IPS-18c (cell line): ENCODE data around the gene PIM3.

Source experiments
- H3K4me3 ChIP-seq: 2 replicates; pipeline ENCODE4 v1.7.0; 2013; ENCODE audit warnings: low read depth, mild to moderate bottlenecking, low read length, moderate library complexity; ENCODE audit not compliant: insufficient read depth
- H3K9me3 ChIP-seq: one replicate; pipeline ENCODE4 v1.6.1; 2013; ENCODE audit warnings: mild to moderate bottlenecking, low read length, moderate library complexity; ENCODE audit not compliant: control insufficient read depth, insufficient read depth

The PIM3 gene

DNA sequence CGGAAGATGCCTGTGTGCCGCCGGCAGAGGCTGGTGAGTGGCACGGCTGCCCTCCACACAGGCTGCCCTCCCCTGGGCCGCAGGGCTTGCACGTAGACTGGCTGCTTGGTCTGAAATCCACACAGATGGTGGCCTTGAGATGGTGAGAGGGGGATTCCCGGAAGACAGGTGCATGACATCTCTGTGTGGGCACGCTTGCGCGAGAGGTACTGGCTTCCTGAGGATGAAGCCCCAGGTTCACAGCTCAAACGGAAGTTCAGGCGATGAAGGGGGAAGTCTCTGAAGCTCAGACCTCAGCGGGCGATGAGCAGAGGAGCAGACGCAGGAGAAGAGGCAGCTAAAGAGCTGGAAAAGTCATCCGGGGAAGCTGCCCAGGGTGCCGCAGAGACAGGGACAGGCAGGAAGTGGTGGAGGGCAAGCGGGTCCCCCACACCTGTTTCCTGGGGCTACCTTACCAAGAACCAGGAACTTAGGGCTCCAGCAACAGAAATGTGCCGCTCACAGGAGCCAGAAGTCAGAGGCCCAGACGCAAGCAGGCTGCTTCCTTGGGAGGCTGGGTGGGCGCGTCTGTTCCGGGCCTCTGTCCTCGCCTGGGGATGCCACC, 34.9 kb upstream of the PIM3 start:
- Histone ChIP-seq H3K9me3 (no peaks in the 10 kb centered on the region), H3K4me3 (no peak overlapping the region)

- Histone ChIP-seq H3K9me3 (no peaks in the 10 kb centered on the region), H3K4me3 (no peak overlapping the region)
Measured at GRCh38 chr22:49926916-49927315, 33.7 kb upstream of the PIM3 start.

- H3K9me3 ChIP-seq, result no peaks in the 10 kb centered on the region
- no peak overlapping the region for H3K4me3 ChIP-seq
Measured at GRCh38 chr22:49927483-49928184, 32.9 kb upstream of the PIM3 start.

DNA sequence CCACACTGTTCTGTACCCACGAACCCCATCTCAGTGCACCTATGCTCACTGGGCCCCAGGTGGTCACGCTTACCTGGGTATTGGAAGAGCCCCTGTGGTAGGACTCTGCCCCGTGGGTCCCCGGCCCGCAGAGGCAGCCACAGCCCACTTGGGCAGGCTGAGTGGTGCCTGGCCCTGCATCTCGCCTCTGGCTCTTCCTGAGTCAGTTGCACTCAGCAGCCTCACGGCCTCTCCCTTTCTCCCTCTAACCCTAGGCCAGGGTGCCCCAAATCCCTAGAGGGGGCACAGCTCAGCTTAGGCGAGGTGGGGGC, 32.4 kb upstream of the PIM3 start:
- H3K4me3 ChIP-seq, result no peak overlapping the region
- H3K9me3 ChIP-seq, result no peaks in the 10 kb centered on the region

DNA sequence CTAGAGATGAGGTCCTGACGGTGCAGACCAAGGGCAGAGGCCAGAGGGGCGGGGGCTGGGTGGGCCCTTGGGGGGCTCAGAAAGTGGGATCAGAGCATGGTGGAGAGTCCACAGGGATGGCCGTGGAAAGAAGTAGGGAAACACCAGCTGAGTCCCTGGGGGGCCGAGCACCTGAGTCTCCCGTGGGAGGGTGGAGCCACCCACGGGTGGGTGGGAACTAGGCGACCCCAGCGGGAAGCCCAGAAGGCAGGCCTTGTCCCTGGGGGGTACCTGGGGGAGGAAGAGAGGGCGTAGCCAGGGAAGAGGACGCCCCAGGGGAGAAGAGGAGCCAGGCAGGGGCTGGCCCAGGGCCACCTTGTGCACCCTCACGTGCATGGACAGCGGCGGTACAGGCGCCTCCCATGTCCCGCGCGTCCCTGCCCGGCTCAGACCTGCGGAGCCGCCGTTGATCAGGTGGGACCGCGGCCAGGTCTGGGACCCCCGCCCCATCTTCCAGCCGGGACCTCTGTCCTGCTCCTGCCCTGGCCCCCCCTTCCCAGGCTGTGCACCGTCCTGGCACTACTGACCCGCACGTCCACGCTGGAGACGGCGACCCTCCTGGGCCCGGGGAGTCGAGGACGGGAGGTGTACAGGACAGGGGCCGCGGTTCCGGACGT, 31.9 kb upstream of the PIM3 start:
- no peak overlapping the region for H3K4me3 ChIP-seq
- no peaks in the 10 kb centered on the region for H3K9me3 ChIP-seq

GRCh38 chr22:49929211-49929979, 31.2 kb upstream of the PIM3 start:
- Histone ChIP-seq H3K4me3 (no peak overlapping the region; the same call in 1 of the 2 replicates), H3K9me3 (no peaks in the 10 kb centered on the region)

- Histone ChIP-seq H3K9me3 (no peaks in the 10 kb centered on the region), H3K4me3 (no peak overlapping the region)
Measured at GRCh38 chr22:49929994-49930575, 30.5 kb upstream of the PIM3 start.

GRCh38 chr22:49930596-49931412, 29.8 kb upstream of the PIM3 start:
- no peak overlapping the region for H3K4me3 ChIP-seq

DNA sequence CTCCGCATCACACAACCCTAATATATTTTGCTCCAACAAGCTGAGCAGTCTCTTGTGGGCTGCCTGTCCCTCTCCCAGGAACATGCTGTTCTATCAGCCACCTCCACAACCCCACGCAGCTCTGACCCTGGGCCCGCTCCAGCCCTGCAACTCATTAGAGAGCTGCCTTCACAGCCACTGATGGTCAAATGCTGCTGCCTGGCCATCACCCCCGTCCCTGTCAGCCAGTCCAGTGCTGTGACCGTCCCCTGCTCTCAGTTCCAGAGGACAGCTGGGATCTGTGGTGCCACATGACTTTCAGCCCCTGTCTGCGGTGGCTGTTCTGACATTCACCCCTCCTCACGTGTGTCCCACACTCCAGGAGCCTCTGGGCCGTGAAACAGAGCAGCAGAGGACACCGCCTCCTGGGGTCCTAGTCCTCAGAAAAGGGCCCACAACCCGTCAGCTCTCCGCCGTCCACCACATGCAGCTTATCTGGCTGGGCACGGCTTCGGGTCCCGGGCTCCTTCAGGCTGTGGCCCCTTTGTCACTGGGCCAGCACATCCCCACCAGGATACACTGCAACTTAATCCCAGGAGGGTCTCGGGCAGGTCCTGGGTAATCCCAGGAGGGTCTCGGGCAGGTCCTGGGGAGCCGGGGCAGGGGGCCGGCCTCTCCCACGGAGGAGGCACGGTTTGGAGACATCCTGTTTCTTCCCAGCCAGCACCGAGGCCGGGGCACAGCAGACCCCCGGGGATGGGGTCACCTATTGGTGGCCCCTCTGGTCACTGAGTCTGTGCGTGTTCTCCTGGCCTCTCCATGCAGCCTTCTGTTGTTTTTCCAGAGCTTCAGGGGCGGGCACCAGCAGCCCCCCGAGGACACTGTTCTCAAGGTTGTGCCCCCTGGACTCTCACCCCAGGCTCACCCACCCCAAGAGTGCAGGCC, 27.1 kb upstream of the PIM3 start:
- Histone ChIP-seq H3K9me3 (no peaks in the 10 kb centered on the region), H3K4me3 (no peak overlapping the region)

More at GRCh38 chr22:49930596-49931412, 29.8 kb upstream of the PIM3 start:
- H3K9me3 ChIP-seq, result no peaks in the 10 kb centered on the region

DNA sequence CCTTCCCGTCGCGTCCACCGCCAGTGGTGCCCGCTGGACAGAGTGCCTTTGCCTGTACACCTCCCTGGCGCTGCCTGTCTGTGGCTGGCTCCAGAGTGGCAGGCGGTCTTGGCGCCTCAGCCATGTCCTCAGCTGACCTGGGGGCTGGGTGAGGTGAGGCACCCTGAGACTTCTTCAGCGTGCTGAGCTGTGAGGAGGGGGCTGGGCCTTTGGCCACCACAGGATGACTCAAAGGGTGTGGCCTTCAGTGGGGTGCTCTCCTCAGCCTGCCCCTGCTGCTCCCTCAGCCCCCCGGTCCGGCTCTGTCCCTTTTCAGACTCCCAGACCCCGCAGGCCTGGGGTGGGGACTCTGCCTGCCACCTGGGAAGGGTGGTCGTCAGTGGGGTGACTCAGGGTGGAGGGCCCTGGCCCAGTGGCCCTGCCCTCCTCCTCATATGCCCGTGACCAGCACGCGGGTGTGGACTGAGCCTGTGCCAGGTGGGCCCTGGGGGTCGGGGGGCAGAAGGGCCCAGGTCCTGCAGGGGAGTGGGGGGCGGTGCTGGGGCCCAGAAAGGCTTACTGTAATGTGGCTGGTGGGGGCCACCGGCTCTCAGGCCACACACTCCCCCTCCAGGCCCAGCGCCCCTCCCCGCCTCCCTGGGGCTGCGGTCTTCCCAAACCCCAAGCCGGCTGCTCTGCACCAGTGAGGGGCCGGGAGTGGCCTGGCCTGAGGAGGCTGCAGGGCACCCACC, 26.2 kb upstream of the PIM3 start:
- H3K4me3 ChIP-seq, result peak overlapping the region; percentile 28; the same call in 1 of the 2 replicates

GRCh38 chr22:49934891-49935557, 25.5 kb upstream of the PIM3 start:
- H3K4me3 ChIP-seq, result peak overlapping the region; percentile 28; the same call in 1 of the 2 replicates
- no peaks in the 10 kb centered on the region for H3K9me3 ChIP-seq

More for the DNA sequence above, 26.2 kb upstream of the PIM3 start:
- no peaks in the 10 kb centered on the region for H3K9me3 ChIP-seq

- Histone ChIP-seq H3K4me3 (no peak overlapping the region), H3K9me3 (no peaks in the 10 kb centered on the region)
Measured at GRCh38 chr22:49935561-49935960, 25.0 kb upstream of the PIM3 start.

GRCh38 chr22:49936018-49936972, 24.3 kb upstream of the PIM3 start:
- Histone ChIP-seq H3K9me3 (no peaks in the 10 kb centered on the region), H3K4me3 (peak overlapping the region; percentile 44)
